Common myeloid progenitor, CD34-positive (primary cell): ENCODE results near the gene COL5A2. TPM values are rescaled to one million over a fixed set of nuclear protein-coding genes. Genes with fewer than 3 reads are reported as not detected.

Experiments
- CTCF ChIA-PET: fragments of 350-600 bp; sonication (Branson Sonifier 250); formaldehyde crosslinking; loops from one replicate; lab custom pipeline; 2021; ENCODE audit warnings: antibody characterized with exemption; lab: Charles Lee
- POLR2A ChIA-PET: fragments of 350-600 bp; sonication (Branson Sonifier 250); formaldehyde crosslinking; loops from one replicate; lab custom pipeline; 2021; ENCODE audit warnings: antibody characterized with exemption; lab: Charles Lee
- DNase-seq, 3 donors: peaks; one replicate each; pipeline versions ENCODE4 v3.0.0 to v3.0.0-alpha.2; 2013
- H3K27ac ChIP-seq, 2 experiments: 1 replicate in 1 of 2; 2 replicates in 1 of 2; pipeline ENCODE4 v1.7.0; 2013; ENCODE audit warnings: inconsistent platforms in 2 of 2, low read length in 2 of 2, mild to moderate bottlenecking in 2 of 2, low read depth in 1 of 2, moderate library complexity in 1 of 2; ENCODE audit not compliant: severe bottlenecking in 2 of 2, insufficient read depth in 1 of 2, poor library complexity in 1 of 2
- H3K27me3 ChIP-seq, 5 experiments: replicated peaks in 2 of 5; 1 replicate in 3 of 5; 2 replicates in 2 of 5; pipeline versions ENCODE4 v1.6.1 to v1.7.0; 2013; ENCODE audit warnings: low read length in 4 of 5, mild to moderate bottlenecking in 2 of 5, moderate library complexity in 2 of 5, inconsistent platforms in 1 of 5; ENCODE audit not compliant: insufficient read depth in 5 of 5, control insufficient read depth in 4 of 5
- H3K36me3 ChIP-seq, 4 experiments: 1 replicate in 2 of 4; 2 replicates in 2 of 4; pipeline versions ENCODE4 v1.6.1 to v1.7.0; 2013; ENCODE audit warnings: low read length in 3 of 4, control low read depth in 1 of 4, mild to moderate bottlenecking in 1 of 4; ENCODE audit not compliant: control insufficient read depth in 4 of 4, insufficient read depth in 4 of 4
- H3K4me1 ChIP-seq, 4 experiments: 1 replicate in 3 of 4; 2 replicates in 1 of 4; pipeline versions ENCODE4 v1.6.1 to v1.7.1; 2013; ENCODE audit warnings: low read length in 3 of 4, mild to moderate bottlenecking in 3 of 4, control low read depth in 1 of 4, inconsistent platforms in 1 of 4, moderate library complexity in 1 of 4; ENCODE audit not compliant: control insufficient read depth in 4 of 4, insufficient read depth in 4 of 4; ENCODE audit errors: control extremely low read depth in 1 of 4
- H3K4me3 ChIP-seq, 7 experiments: 1 replicate in 4 of 7; 2 replicates in 3 of 7; pipeline versions ENCODE4 v1.5.1 to v1.7.0; 2013; ENCODE audit warnings: mild to moderate bottlenecking in 7 of 7, low read length in 6 of 7, moderate library complexity in 6 of 7, inconsistent platforms in 2 of 7, low read depth in 2 of 7, control low read depth in 1 of 7; ENCODE audit not compliant: insufficient read depth in 4 of 7, control insufficient read depth in 1 of 7; ENCODE audit errors: extremely low read depth in 1 of 7
- H3K9me3 ChIP-seq, 5 experiments: 1 replicate in 4 of 5; 2 replicates in 1 of 5; pipeline versions ENCODE4 v1.6.1 to v1.7.1; 2013; ENCODE audit warnings: low read length in 4 of 5, mild to moderate bottlenecking in 2 of 5, inconsistent platforms in 1 of 5, low read depth in 1 of 5, moderate library complexity in 1 of 5; ENCODE audit not compliant: control insufficient read depth in 4 of 5, insufficient read depth in 2 of 5; ENCODE audit errors: control extremely low read depth in 1 of 5
- WGBS: methylation state at CpG from one replicate; pipeline ENCODE4 v1.1.5; 2013; ENCODE audit not compliant: insufficient coverage; 5-methylcytosine and 5-hydroxymethylcytosine counted together
- polyA plus RNA-seq: library from polyadenylated mRNA; unstranded; fragments of 120-200 nt; gene quantifications from one replicate; pipeline ENCODE4 v1.2.1, GENCODE V29; 2013

Gene COL5A2
- polyA plus RNA-seq: 0.61 TPM

GRCh38 chr2:189179570-189179950, at the start of gene COL5A2:
TSS of gene COL5A2 (minus strand) at chr2:189179761. CDS start at chr2:189179604, 157 bp downstream.
- peak in 2 of 3 donors; percentile 11 to 21 for DNase-seq
- H3K27ac ChIP-seq: no peak within 1 kb of the TSS
- 10% methylated on average over 5 of the region's 6 CpGs for whole genome bisulfite sequencing
- H3K36me3 ChIP-seq: no peaks in the 10 kb centered on the region
- peaks cover 0 to 20% (median 3%) of the 10 kb centered on the region in 5 experiments for H3K27me3 ChIP-seq
- H3K4me3 ChIP-seq: no peak within 1 kb of the TSS
- ChIA-PET CTCF (no interaction called here), POLR2A (interaction anchor here (0.6 kb wide), 1 partner anchor 45 kb away, joined by 4 read pairs; no protein-coding TSS in a partner anchor)
- peaks cover 0 to 3% (median 0%) of the 10 kb centered on the region in 4 experiments for H3K4me1 ChIP-seq
- H3K9me3 ChIP-seq: no peaks in the 10 kb centered on the region

DNA sequence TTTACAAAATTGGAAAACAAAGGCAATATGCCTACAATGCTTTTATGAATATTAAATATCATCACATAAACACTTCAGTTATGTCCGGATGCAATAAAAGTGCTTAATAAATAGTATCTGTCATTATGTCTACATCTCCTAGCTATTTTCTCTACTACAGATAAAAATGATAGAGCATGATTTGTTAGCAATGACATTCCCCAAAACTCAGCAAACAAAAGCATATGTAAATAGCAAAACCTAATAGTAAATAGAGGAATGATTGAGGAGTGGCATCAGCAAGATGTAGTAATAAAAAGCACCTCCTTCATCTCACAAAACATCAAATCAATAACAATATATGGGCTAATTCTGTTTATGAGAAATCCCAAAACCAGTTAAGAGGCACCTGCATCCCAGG, 46.5 kb upstream of the COL5A2 start:
- no peaks in the 10 kb centered on the region for H3K27me3 ChIP-seq
- H3K4me3 ChIP-seq: no peak overlapping the region
- no CpG with 5 or more reads among the region's 1 CpG for WGBS
- no peak for DNase-seq
- ChIA-PET CTCF (no interaction called here), POLR2A (no interaction called here)
- H3K27ac ChIP-seq: no peak overlapping the region
- H3K9me3 ChIP-seq: no peaks in the 10 kb centered on the region
- no peaks in the 10 kb centered on the region for H3K36me3 ChIP-seq
- no peaks in the 10 kb centered on the region for H3K4me1 ChIP-seq

DNA sequence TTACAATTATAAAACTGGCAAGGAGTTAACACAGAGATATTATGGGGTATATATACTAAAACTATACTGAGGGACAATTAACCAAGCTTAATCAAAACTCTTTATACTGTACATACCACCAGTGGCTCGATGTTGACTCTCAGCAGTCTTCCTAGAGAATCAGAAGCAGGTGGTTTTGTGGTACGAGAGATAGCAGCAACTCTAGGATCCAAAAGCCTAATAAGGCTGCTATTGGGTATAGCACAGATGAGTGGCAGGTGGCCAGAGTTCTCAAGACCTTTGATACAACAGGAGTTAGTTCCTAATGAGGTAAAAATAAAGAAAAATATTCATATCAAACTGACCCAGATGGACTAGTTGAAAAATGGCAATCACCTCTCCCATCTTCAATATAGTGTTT, 45.5 kb upstream of the COL5A2 start:
- Histone ChIP-seq H3K4me1 (no peaks in the 10 kb centered on the region), H3K27me3 (no peaks in the 10 kb centered on the region), H3K27ac (no peak overlapping the region), H3K36me3 (no peaks in the 10 kb centered on the region), H3K4me3 (no peak overlapping the region), H3K9me3 (no peaks in the 10 kb centered on the region)
- CTCF ChIA-PET: no interaction called here
- POLR2A ChIA-PET: interaction anchor here (0.6 kb wide), 1 partner anchor 1626 kb away, joined by 5 read pairs; no protein-coding TSS in a partner anchor
- WGBS: 94% methylated on average over 2 of the region's 2 CpGs
- DNase-seq: no peak

DNA sequence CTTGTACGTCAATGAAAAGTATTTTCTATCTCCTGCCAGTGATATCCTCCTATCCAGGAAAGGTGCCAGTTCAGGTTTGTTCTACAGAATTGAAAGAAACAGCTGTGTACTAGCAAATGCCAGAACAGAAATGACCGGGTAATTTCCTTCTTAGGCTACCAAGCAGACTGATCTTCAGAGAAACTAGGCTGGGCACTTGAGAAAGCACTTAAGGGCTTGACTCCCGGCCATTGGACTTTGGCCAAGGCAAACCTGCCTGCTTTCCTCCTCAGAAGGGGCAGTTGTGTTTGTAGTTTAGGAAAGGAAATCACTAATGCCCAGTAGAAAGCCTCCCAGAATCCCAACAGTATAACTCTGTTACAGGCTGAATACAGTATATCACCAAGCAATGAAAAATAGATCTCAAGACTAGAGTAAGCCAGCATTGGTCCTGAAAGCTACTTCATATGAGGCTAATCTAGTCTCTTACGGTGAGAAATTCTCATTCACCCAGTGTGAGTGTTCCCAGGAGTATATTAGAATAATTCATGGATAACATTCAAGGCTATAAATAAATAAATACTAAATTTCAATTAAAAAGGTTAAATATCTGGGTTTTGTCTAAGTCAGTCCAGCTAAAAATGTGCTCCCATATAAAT, 43.0 kb upstream of the COL5A2 start:
- ChIA-PET POLR2A (no interaction called here), CTCF (no interaction called here)
- Histone ChIP-seq H3K27me3 (no peaks in the 10 kb centered on the region), H3K4me1 (no peaks in the 10 kb centered on the region), H3K4me3 (no peak overlapping the region), H3K27ac (no peak overlapping the region), H3K9me3 (no peaks in the 10 kb centered on the region), H3K36me3 (no peaks in the 10 kb centered on the region)
- 100% methylated on average over 2 of the region's 4 CpGs for WGBS
- no peak for DNase-seq

DNA sequence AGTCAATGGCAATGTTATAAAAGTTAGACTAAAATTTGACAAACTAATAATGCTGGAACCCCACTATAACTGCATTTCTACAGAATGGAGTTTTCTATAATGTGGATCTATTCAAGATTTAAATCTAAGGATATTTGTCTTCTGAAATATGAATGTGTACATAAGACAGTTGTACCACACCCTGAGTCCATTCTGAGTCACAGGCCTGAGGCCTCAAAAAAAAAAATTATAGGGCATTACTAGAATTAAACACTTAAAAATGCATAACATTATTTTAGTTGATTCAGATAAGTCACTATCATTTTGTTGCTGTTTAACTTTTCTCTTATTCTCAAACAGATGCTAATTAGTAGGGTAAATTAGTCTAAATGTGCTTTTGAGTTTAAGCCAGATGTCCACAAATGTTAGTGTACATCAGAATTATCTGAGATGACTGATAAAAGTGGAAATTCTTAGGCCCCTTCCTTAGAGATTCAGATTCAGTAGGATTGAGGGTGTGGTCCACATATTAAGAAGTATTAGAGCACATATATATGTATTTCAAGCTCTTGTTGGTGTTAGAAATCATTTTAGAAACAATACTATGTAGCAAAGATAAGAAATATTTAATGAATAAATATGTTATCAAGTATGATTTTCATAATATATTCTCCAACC, 42.4 kb upstream of the COL5A2 start:
- H3K27me3 ChIP-seq: no peaks in the 10 kb centered on the region
- ChIA-PET CTCF (no interaction called here), POLR2A (no interaction called here)
- H3K27ac ChIP-seq: no peak overlapping the region
- H3K9me3 ChIP-seq: no peaks in the 10 kb centered on the region
- no peak overlapping the region for H3K4me3 ChIP-seq
- no peaks in the 10 kb centered on the region for H3K36me3 ChIP-seq
- no peak for DNase-seq
- H3K4me1 ChIP-seq: no peaks in the 10 kb centered on the region

DNA sequence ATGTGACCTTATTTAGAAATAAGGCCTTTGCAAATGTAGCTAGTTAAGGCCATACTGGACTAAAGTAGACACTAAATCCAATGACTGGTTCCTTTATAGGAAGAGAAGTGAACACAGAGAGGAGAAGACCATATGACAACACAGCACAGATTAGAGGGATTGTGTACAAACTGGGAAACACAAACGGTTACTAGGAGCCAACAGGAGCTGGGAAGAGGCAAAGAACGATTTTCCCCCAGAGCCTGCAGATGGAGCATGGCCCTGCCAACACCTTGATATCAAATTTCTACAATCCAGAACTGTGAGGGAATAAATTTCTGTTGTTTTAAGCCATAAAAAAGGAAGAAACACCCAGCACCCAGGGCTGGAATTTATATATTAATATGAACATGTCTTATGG, 38.7 kb upstream of the COL5A2 start:
- Histone ChIP-seq H3K27ac (no peak overlapping the region), H3K27me3 (no peaks in the 10 kb centered on the region), H3K4me3 (no peak overlapping the region), H3K4me1 (no peaks in the 10 kb centered on the region), H3K9me3 (no peaks in the 10 kb centered on the region), H3K36me3 (no peaks in the 10 kb centered on the region)
- ChIA-PET CTCF (interaction anchor here (1.3 kb wide), 1 partner anchor 9 kb away, joined by 3 read pairs; no protein-coding TSS in a partner anchor), POLR2A (no interaction called here)
- WGBS: 83% methylated on average over 1 of the region's 2 CpGs
- no peak for DNase-seq

- Histone ChIP-seq H3K9me3 (no peaks in the 10 kb centered on the region), H3K27me3 (no peaks in the 10 kb centered on the region), H3K27ac (no peak overlapping the region), H3K36me3 (no peaks in the 10 kb centered on the region), H3K4me3 (no peak overlapping the region), H3K4me1 (no peaks in the 10 kb centered on the region)
- ChIA-PET POLR2A (no interaction called here), CTCF (no interaction called here)
- WGBS: 68% methylated on average over 5 of the region's 6 CpGs
- no peak for DNase-seq
Measured at GRCh38 chr2:189217541-189217940, 38.0 kb upstream of the COL5A2 start.
